Caco-2 (cell line): Measurements from ENCODE around the gene OPTN. TPM values are rescaled to one million over a fixed set of nuclear protein-coding genes. Genes with fewer than 3 reads are reported as not detected.

Experiments
- BruUV-seq: library from RNA; stranded (reverse); fragments of 400-500 nt; replicated peaks from 2 replicates; lab custom pipeline; 2021; lab: Mats Ljungman, UMichigan
- CTCF ChIA-PET: fragments of 300-600 bp; sonication (Branson Sonifier 250); formaldehyde crosslinking; loops from one replicate; lab custom pipeline; 2022; ENCODE audit warnings: antibody characterized with exemption; lab: Charles Lee
- POLR2A ChIA-PET: fragments of 300-600 bp; sonication (Branson Sonifier 250); formaldehyde crosslinking; loops from one replicate; lab custom pipeline; 2022; ENCODE audit warnings: antibody characterized with exemption; lab: Charles Lee
- DNase-seq, 2 experiments: peaks; one replicate each; pipeline versions ENCODE4 v3.0.0 to v3.0.0-alpha.2; 2020 to 2022
- H3K27me3 ChIP-seq: replicated peaks from 2 replicates; pipeline ENCODE4 v1.6.0; 2011; ENCODE audit warnings: low read length; ENCODE audit not compliant: control insufficient read depth, insufficient read depth
- H3K36me3 ChIP-seq: 2 replicates; pipeline ENCODE4 v1.5.1; 2011; ENCODE audit warnings: low read length; ENCODE audit not compliant: control insufficient read depth, insufficient read depth
- H3K4me1 ChIP-seq: fragments of 250-450 bp; sonication (Bioruptor Pico); 2 replicates; pipeline ENCODE4 v1.5.1; 2020; ENCODE audit warnings: mild to moderate bottlenecking
- H3K4me3 ChIP-seq: 2 replicates; pipeline ENCODE4 v1.5.1; 2011; ENCODE audit warnings: low read depth, mild to moderate bottlenecking, control low read depth, low read length
- H3K9me3 ChIP-seq: fragments of 250-450 bp; sonication (Bioruptor Pico); 2 replicates; pipeline ENCODE4 v1.5.1; 2020; ENCODE audit warnings: mild to moderate bottlenecking, moderate library complexity
- H3K27ac Mint-ChIP-seq: one replicate; pipeline ENCODE4 v1.8.0; 2022; ENCODE audit warnings: mixed read lengths; ENCODE audit not compliant: unreplicated experiment
- H3K27me3 Mint-ChIP-seq: one replicate; pipeline ENCODE4 v1.8.0; 2022; ENCODE audit warnings: mixed read lengths; ENCODE audit not compliant: insufficient read depth, unreplicated experiment
- H3K36me3 Mint-ChIP-seq: one replicate; pipeline ENCODE4 v1.8.0; 2022; ENCODE audit warnings: mild to moderate bottlenecking, mixed read lengths; ENCODE audit not compliant: insufficient read depth, unreplicated experiment
- H3K4me1 Mint-ChIP-seq: one replicate; pipeline ENCODE4 v1.8.0; 2022; ENCODE audit warnings: low read depth, mixed read lengths; ENCODE audit not compliant: unreplicated experiment
- H3K4me3 Mint-ChIP-seq: one replicate; pipeline ENCODE4 v1.8.0; 2022; ENCODE audit warnings: mild to moderate bottlenecking, moderate library complexity, mixed read lengths; ENCODE audit not compliant: unreplicated experiment
- H3K9me3 Mint-ChIP-seq: one replicate; pipeline ENCODE4 v1.8.0; 2022; ENCODE audit warnings: mixed read lengths; ENCODE audit not compliant: unreplicated experiment
- intact Hi-C: fragments of 100-400 bp; cut with micrococcal nuclease; formaldehyde crosslinking; loops from one replicate; pipeline ENCODE4 v1.10.0; 2022; ENCODE audit not compliant: unreplicated experiment
- total RNA-seq: library from RNA; stranded (reverse); gene quantifications from 2 replicates; pipeline ENCODE4 v1.2.3, GENCODE V29; 2022
- TF ChIP-seq, protein P1 (sequence below), 2 experiments: fragments of 200-600 bp in 1 of 2; IDR thresholded peaks; 1 replicate in 1 of 2; 2 replicates in 1 of 2; pipeline versions ENCODE4 v1.5.1 to v1.8.0; 2011 to 2022; ENCODE audit warnings: antibody characterized with exemption in 1 of 2, control low read depth in 1 of 2, inconsistent platforms in 1 of 2, low read depth in 1 of 2, low read length in 1 of 2, mild to moderate bottlenecking in 1 of 2, moderate library complexity in 1 of 2; ENCODE audit not compliant: insufficient read depth in 1 of 2, severe bottlenecking in 1 of 2, unreplicated experiment in 1 of 2

OPTN gene
- total RNA-seq, 1 experiment from 2014 or later: 59.6 TPM

DNA sequence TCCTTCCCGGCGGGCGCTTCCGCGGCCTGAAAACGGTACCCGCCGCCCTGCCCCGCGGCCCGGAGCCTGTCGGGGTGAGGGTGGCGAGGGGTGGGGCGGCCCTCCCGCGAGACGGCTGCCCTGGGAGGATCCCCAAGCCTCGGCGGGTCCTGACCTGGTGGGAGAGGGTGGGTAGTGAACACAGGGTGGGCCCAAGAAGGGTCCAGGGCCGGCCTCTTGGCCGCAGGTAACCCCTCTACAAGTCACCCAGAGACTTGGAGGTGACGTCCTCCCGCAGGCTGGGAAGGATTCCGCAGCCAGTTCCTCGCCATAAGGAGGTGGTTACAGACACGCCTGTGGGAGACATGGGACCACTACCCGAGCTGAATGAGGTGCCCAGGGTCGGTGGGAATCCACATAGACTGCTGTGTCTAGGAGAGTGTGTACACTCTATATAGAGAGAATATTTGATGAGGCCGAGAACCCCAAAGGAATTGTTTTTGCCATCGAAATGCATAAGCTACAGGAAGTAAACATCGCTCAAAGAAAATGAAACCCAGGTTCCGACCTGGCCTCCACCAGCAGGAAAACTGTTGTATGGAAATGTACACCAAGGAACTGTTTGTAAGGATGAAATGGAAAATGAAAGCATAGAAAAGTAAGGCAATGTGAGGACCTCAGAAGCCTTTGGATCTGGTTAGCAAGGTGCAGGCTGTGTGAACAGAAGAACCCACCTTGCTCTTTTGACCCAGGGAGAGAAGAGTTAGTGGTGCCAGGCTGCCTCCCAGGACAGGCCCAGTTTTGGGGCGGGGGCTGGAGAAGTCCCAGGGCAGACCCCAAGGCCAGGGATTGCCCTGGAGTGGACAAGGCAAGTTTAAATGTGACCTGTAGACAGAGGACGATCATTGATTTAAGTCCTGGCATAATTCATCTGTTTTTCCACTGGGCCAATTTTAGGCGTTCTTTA, 659 bp downstream of the OPTN start:
- peak; percentile 58 to 66 for DNase-seq
- Histone ChIP-seq H3K27me3 (no peaks in the 10 kb centered on the region), H3K4me1 (peaks cover 18% of the 10 kb centered on the region), H3K36me3 (no peaks in the 10 kb centered on the region), H3K9me3 (no peaks in the 10 kb centered on the region), H3K4me3 (peak overlapping the region; percentile 93)
- intact Hi-C loops: no loop called here
- ChIA-PET POLR2A (interaction anchor here (0.9 kb wide), 1 partner anchor 8 kb away, joined by 5 read pairs; no protein-coding TSS in a partner anchor), CTCF (interaction anchor here (0.7 to 1.6 kb wide), 6 partner anchors 8 to 349 kb away, joined by 3 to 24 read pairs (median 6); partner anchors contain the start of gene MCM10)
- Mint-ChIP-seq H3K9me3 (no peaks in the 10 kb centered on the region), H3K4me1 (peaks cover 22% of the 10 kb centered on the region), H3K27ac (peak overlapping the region; percentile 48), H3K4me3 (peak overlapping the region; percentile 74), H3K36me3 (peaks cover 13% of the 10 kb centered on the region), H3K27me3 (no peaks in the 10 kb centered on the region)
- TF ChIP-seq, protein P1, sequence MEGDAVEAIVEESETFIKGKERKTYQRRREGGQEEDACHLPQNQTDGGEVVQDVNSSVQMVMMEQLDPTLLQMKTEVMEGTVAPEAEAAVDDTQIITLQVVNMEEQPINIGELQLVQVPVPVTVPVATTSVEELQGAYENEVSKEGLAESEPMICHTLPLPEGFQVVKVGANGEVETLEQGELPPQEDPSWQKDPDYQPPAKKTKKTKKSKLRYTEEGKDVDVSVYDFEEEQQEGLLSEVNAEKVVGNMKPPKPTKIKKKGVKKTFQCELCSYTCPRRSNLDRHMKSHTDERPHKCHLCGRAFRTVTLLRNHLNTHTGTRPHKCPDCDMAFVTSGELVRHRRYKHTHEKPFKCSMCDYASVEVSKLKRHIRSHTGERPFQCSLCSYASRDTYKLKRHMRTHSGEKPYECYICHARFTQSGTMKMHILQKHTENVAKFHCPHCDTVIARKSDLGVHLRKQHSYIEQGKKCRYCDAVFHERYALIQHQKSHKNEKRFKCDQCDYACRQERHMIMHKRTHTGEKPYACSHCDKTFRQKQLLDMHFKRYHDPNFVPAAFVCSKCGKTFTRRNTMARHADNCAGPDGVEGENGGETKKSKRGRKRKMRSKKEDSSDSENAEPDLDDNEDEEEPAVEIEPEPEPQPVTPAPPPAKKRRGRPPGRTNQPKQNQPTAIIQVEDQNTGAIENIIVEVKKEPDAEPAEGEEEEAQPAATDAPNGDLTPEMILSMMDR (IDR thresholded peaks at IDR 0.05; ENCODE audit: insufficient read depth in 1 of 2, low read depth in 1 of 2, low read length in 1 of 2, severe bottlenecking in 1 of 2, unreplicated experiment in 1 of 2): no peak
- BruUV-seq: TSS peak; percentile 49

DNA sequence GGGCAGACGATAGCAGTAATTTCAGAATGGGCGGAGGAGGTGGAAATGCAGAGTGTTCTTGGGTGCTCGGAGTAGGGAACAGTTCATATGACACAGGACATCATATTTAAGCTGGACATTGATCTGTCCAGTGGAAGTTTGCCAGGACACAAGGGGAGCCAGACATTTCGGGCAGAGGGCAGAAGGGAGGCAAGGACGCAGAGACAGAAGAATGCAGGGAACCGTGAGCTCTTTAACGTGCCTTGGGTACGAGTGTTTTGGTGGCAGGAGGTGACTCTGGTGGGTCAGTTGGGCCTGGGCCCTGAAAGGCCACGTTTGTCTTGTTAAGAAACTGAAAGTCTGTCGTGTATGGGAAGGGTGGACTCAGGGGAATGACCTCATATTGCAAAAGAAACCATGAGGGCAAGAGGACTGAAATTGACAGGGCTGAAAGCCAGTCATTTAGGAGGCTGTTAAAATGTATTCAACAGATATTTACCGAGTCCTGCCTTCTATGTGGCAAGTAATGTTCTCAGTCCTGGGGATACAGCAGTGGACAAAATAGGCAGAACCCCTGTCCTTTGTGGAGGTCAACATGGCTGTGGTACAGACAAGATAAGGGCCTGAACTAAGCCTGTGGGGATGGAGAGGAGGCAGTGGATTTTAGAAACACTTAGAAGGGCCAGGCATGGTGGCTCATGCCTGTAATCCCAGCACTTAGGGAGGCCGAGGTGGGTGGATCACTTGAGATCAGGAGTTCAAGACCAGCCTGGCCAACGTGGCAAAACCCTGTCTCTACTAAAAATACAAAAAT, 2.2 kb downstream of the OPTN start:
- H3K27me3 ChIP-seq: no peaks in the 10 kb centered on the region
- Mint-ChIP-seq H3K27ac (peak overlapping the region; percentile 22), H3K4me1 (peaks cover 30% of the 10 kb centered on the region), H3K9me3 (no peaks in the 10 kb centered on the region), H3K36me3 (peaks cover 13% of the 10 kb centered on the region), H3K4me3 (no peak overlapping the region), H3K27me3 (no peaks in the 10 kb centered on the region)
- peaks cover 30% of the 10 kb centered on the region for H3K4me1 ChIP-seq
- H3K36me3 ChIP-seq: no peaks in the 10 kb centered on the region
- CTCF ChIA-PET: no interaction called here
- H3K4me3 ChIP-seq: no peak overlapping the region
- no peak for DNase-seq
- no peaks in the 10 kb centered on the region for H3K9me3 ChIP-seq
- BruUV-seq: no TSS peak
- TF ChIP-seq, protein P1 (IDR thresholded peaks at IDR 0.05; ENCODE audit: insufficient read depth in 1 of 2, low read depth in 1 of 2, low read length in 1 of 2, severe bottlenecking in 1 of 2, unreplicated experiment in 1 of 2): no peak
- POLR2A ChIA-PET: no interaction called here
- intact Hi-C loops: no loop called here

DNA sequence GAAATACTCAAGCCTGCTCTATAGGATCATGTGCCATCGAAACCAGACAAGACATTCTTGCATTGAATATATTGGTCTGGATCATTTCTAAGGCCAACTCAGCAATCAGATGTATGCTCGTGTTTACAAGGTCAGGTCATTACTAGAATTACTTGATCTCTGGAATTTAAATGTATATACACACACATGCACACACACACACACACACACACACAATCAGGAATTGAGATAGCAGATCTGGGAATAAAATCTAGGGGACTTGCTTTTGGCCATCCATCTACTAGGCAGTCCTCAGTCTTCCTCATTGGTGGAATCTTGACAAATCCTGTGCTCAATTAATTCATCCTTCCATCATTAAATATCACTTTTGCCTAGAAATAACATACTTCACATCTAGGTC, 3.6 kb downstream of the OPTN start:
- H3K36me3 ChIP-seq: no peaks in the 10 kb centered on the region
- BruUV-seq: no TSS peak
- no peak for DNase-seq
- ChIA-PET POLR2A (no interaction called here), CTCF (interaction anchor here (0.6 kb wide), 1 partner anchor 58 kb away, joined by 6 read pairs; the partner anchor contains the start of gene MCM10)
- H3K9me3 ChIP-seq: no peaks in the 10 kb centered on the region
- H3K4me1 Mint-ChIP-seq: peaks cover 41% of the 10 kb centered on the region
- no peak overlapping the region for H3K27ac Mint-ChIP-seq
- H3K4me3 ChIP-seq: no peak overlapping the region
- H3K27me3 ChIP-seq: no peaks in the 10 kb centered on the region
- TF ChIP-seq, protein P1 (IDR thresholded peaks at IDR 0.05; ENCODE audit: insufficient read depth in 1 of 2, low read depth in 1 of 2, low read length in 1 of 2, severe bottlenecking in 1 of 2, unreplicated experiment in 1 of 2): no peak
- H3K4me3 Mint-ChIP-seq: no peak overlapping the region
- no peaks in the 10 kb centered on the region for H3K9me3 Mint-ChIP-seq
- no peaks in the 10 kb centered on the region for H3K27me3 Mint-ChIP-seq
- H3K36me3 Mint-ChIP-seq: peaks cover 25% of the 10 kb centered on the region
- H3K4me1 ChIP-seq: peaks cover 39% of the 10 kb centered on the region
- intact Hi-C loops: no loop called here
